ENCODE results near the gene GRK2.

- TF ChIP-seq, protein P1, sequence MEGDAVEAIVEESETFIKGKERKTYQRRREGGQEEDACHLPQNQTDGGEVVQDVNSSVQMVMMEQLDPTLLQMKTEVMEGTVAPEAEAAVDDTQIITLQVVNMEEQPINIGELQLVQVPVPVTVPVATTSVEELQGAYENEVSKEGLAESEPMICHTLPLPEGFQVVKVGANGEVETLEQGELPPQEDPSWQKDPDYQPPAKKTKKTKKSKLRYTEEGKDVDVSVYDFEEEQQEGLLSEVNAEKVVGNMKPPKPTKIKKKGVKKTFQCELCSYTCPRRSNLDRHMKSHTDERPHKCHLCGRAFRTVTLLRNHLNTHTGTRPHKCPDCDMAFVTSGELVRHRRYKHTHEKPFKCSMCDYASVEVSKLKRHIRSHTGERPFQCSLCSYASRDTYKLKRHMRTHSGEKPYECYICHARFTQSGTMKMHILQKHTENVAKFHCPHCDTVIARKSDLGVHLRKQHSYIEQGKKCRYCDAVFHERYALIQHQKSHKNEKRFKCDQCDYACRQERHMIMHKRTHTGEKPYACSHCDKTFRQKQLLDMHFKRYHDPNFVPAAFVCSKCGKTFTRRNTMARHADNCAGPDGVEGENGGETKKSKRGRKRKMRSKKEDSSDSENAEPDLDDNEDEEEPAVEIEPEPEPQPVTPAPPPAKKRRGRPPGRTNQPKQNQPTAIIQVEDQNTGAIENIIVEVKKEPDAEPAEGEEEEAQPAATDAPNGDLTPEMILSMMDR (IDR thresholded peaks at IDR 0.05 in 8 of 11, conservative IDR thresholded peaks at IDR 0.05 in 3 of 11), result no peak
- TF ChIP-seq POLR2AphosphoS5 (IDR thresholded peaks at IDR 0.05), result peak in 1 of 3 donors; percentile 15
These were observed 14.4 kb upstream of the GRK2 start for GRCh38 chr11:67251841-67252240.

Measured in spleen (tissue), 7 donors.